IMR-90 (cell line): Measurements from ENCODE around the gene PLPP7. TPM values are rescaled to one million over a fixed set of nuclear protein-coding genes. Genes with fewer than 3 reads are reported as not detected.

Experiments used
- ATAC-seq: fragments of 200-7000 bp; cut with Tn5 transposase; 2 replicates; pipeline ENCODE4 v1.9.1; 2020; ENCODE audit warnings: low read depth, mild to moderate bottlenecking, moderate library complexity
- BruUV-seq: library from RNA; stranded (reverse); fragments of 400-500 nt; replicated peaks from 2 replicates; lab custom pipeline; 2021; lab: Mats Ljungman, UMichigan
- CTCF ChIA-PET: fragments of 300-600 bp; formaldehyde crosslinking; extraction: SDS; loops from one replicate; lab custom pipeline; 2021; ENCODE audit warnings: antibody characterized with exemption; lab: Yijun Ruan, JAX
- POLR2A ChIA-PET: fragments of 300-600 bp; sonication (Branson Sonifier 250); formaldehyde crosslinking; loops from one replicate; lab custom pipeline; 2022; ENCODE audit warnings: antibody characterized with exemption; ENCODE audit not compliant: unreplicated experiment; lab: Charles Lee
- DNase-seq: peaks from one replicate; pipeline ENCODE4 v3.0.0; 2013
- H2AFZ ChIP-seq: replicated peaks from 2 replicates; pipeline ENCODE3; 2013; ENCODE audit warnings: low read length, mild to moderate bottlenecking; ENCODE audit not compliant: poor library complexity
- H2AK5ac ChIP-seq: 2 replicates; pipeline ENCODE4 v1.6.1; 2013; ENCODE audit warnings: low read depth, low read length, inconsistent platforms
- H2AK9ac ChIP-seq: replicated peaks from 2 replicates; pipeline ENCODE3; 2013; ENCODE audit warnings: mild to moderate bottlenecking, low read depth, low read length, moderate library complexity; ENCODE audit not compliant: poor library complexity
- H2BK120ac ChIP-seq: 2 replicates; pipeline ENCODE4 v1.6.1; 2013; ENCODE audit warnings: low read depth, low read length, inconsistent platforms
- H2BK15ac ChIP-seq: 3 replicates; pipeline ENCODE4 v1.6.1; 2013; ENCODE audit warnings: low read depth, low read length, inconsistent platforms
- H2BK20ac ChIP-seq: 2 replicates; pipeline ENCODE4 v1.6.1; 2013; ENCODE audit warnings: low read depth, mild to moderate bottlenecking, inconsistent platforms, low read length, moderate library complexity
- H2BK5ac ChIP-seq: 2 replicates; pipeline ENCODE4 v1.6.1; 2013; ENCODE audit warnings: mild to moderate bottlenecking, low read depth, low read length, inconsistent platforms; ENCODE audit not compliant: poor library complexity, severe bottlenecking
- H3K14ac ChIP-seq: replicated peaks from 2 replicates; pipeline ENCODE4 v1.6.1; 2013; ENCODE audit warnings: low read depth, low read length, inconsistent platforms
- H3K18ac ChIP-seq: 2 replicates; pipeline ENCODE4 v1.6.1; 2013; ENCODE audit warnings: low read depth, low read length, control low read depth
- H3K23ac ChIP-seq: 2 replicates; pipeline ENCODE4 v1.6.1; 2013; ENCODE audit warnings: low read depth, low read length, inconsistent platforms
- H3K27ac ChIP-seq: 2 replicates; pipeline ENCODE4 v1.5.1; 2013; ENCODE audit warnings: mild to moderate bottlenecking, control low read depth, low read length; ENCODE audit not compliant: insufficient read depth
- H3K27me3 ChIP-seq: 2 replicates; pipeline ENCODE4 v1.6.1; 2013; ENCODE audit warnings: low read length; ENCODE audit not compliant: control insufficient read depth, insufficient read depth
- H3K36me3 ChIP-seq: 2 replicates; pipeline ENCODE4 v1.6.1; 2013; ENCODE audit warnings: low read length, mixed read lengths; ENCODE audit not compliant: control insufficient read depth, insufficient read depth
- H3K4ac ChIP-seq: 2 replicates; pipeline ENCODE4 v1.6.1; 2013; ENCODE audit warnings: low read depth, low read length, inconsistent platforms
- H3K4me1 ChIP-seq: 2 replicates; pipeline ENCODE4 v1.6.1; 2013; ENCODE audit warnings: low read length, mixed read lengths; ENCODE audit not compliant: control insufficient read depth, insufficient read depth
- H3K4me2 ChIP-seq: 2 replicates; pipeline ENCODE4 v1.6.1; 2013; ENCODE audit warnings: low read depth, mild to moderate bottlenecking, control low read depth, low read length, moderate library complexity
- H3K4me3 ChIP-seq: 2 replicates; pipeline ENCODE4 v1.5.1; 2013; ENCODE audit warnings: low read depth, mild to moderate bottlenecking, control low read depth, low read length, moderate library complexity; ENCODE audit not compliant: insufficient read depth
- H3K56ac ChIP-seq: 2 replicates; pipeline ENCODE4 v1.6.1; 2013; ENCODE audit warnings: low read length, inconsistent platforms; ENCODE audit not compliant: insufficient read depth; ENCODE audit errors: extremely low read depth
- H3K79me1 ChIP-seq, 2 experiments: 2 replicates each; pipeline ENCODE4 v1.6.1; 2013; ENCODE audit warnings: low read length in 2 of 2, inconsistent platforms in 1 of 2, low read depth in 1 of 2
- H3K9ac ChIP-seq: 2 replicates; pipeline ENCODE4 v1.6.1; 2013; ENCODE audit warnings: low read depth, low read length, control low read depth
- H3K9me1 ChIP-seq: 2 replicates; pipeline ENCODE4 v1.6.1; 2013; ENCODE audit warnings: low read length, inconsistent platforms; ENCODE audit not compliant: insufficient read depth
- H3K9me3 ChIP-seq: 2 replicates; pipeline ENCODE4 v1.6.1; 2013; ENCODE audit warnings: low read length; ENCODE audit not compliant: control insufficient read depth, insufficient read depth
- H4K20me1 ChIP-seq: 2 replicates; pipeline ENCODE4 v1.6.1; 2013; ENCODE audit warnings: low read length, inconsistent platforms; ENCODE audit not compliant: insufficient read depth
- H4K5ac ChIP-seq: 2 replicates; pipeline ENCODE4 v1.6.1; 2013; ENCODE audit warnings: mild to moderate bottlenecking, low read depth, low read length, control low read depth
- H4K8ac ChIP-seq, 2 experiments: 2 replicates each; pipeline ENCODE4 v1.6.1; 2013; ENCODE audit warnings: low read depth in 2 of 2, low read length in 2 of 2, control low read depth in 1 of 2, inconsistent platforms in 1 of 2
- H4K91ac ChIP-seq: 2 replicates; pipeline ENCODE4 v1.6.1; 2013; ENCODE audit warnings: low read depth, low read length, inconsistent platforms; ENCODE audit not compliant: insufficient read depth
- BHLHE40 ChIP-seq: fragments of 150-350 bp; IDR thresholded peaks from 2 replicates; pipeline ENCODE4 v1.6.1; 2016; ENCODE audit warnings: mild to moderate bottlenecking, low read depth, low read length
- CEBPB ChIP-seq: IDR thresholded peaks from 2 replicates; pipeline ENCODE4 v1.6.1; 2012; ENCODE audit warnings: low read depth, low read length, improper control_type of control experiment
- CHD1 ChIP-seq: IDR thresholded peaks from 2 replicates; pipeline ENCODE4 v1.6.1; 2012; ENCODE audit warnings: low read depth, low read length, improper control_type of control experiment
- FOS ChIP-seq: fragments of 150-350 bp; IDR thresholded peaks from 2 replicates; pipeline ENCODE4 v1.6.1; 2016; ENCODE audit warnings: low read depth, low read length
- MAFK ChIP-seq: IDR thresholded peaks from 2 replicates; pipeline ENCODE4 v1.6.1; 2012; ENCODE audit warnings: low read depth, low read length, improper control_type of control experiment
- MAZ ChIP-seq: IDR thresholded peaks from 2 replicates; pipeline ENCODE4 v1.6.1; 2012; ENCODE audit warnings: low read depth, mild to moderate bottlenecking, low read length, improper control_type of control experiment, moderate library complexity, borderline replicate concordance
- MXI1 ChIP-seq: IDR thresholded peaks from 2 replicates; pipeline ENCODE4 v1.6.1; 2012; ENCODE audit warnings: low read depth, mild to moderate bottlenecking, low read length, moderate library complexity, borderline replicate concordance
- NFE2L2 ChIP-seq: fragments of 150-350 bp; IDR thresholded peaks from 2 replicates; pipeline ENCODE4 v1.6.1; 2016; ENCODE audit warnings: low read depth, mild to moderate bottlenecking, low read length
- POLR2A ChIP-seq: IDR thresholded peaks from 2 replicates; pipeline ENCODE4 v1.6.1; 2012; ENCODE audit warnings: mild to moderate bottlenecking, low read depth, low read length
- RAD21 ChIP-seq: IDR thresholded peaks from 2 replicates; pipeline ENCODE4 v1.6.1; 2012; ENCODE audit warnings: low read length, improper control_type of control experiment
- RCOR1 ChIP-seq: IDR thresholded peaks from 2 replicates; pipeline ENCODE4 v1.6.1; 2012; ENCODE audit warnings: mild to moderate bottlenecking, low read length, improper control_type of control experiment; ENCODE audit not compliant: insufficient replicate concordance
- RFX5 ChIP-seq: IDR thresholded peaks from 2 replicates; pipeline ENCODE4 v1.8.0; 2012; ENCODE audit warnings: low read depth, mild to moderate bottlenecking, low read length, moderate library complexity
- SMC3 ChIP-seq: fragments of 150-350 bp; IDR thresholded peaks from 2 replicates; pipeline ENCODE4 v1.6.1; 2016; ENCODE audit warnings: low read depth, mild to moderate bottlenecking, antibody characterized with exemption, low read length, moderate library complexity
- WGBS, 2 experiments: methylation state at CpG; one replicate each; pipeline versions ENCODE4 v1.1.5 to v1.1.7; 2013; ENCODE audit warnings: missing lambda C conversion rate in 2 of 2; ENCODE audit not compliant: insufficient read length in 1 of 2; ENCODE audit errors: extremely low coverage in 2 of 2; 5-methylcytosine and 5-hydroxymethylcytosine counted together
- dilution Hi-C: fragments of 300-500 bp; cut with HindIII; formaldehyde crosslinking; loops from one replicate; pipeline ENCODE4 v1.14.3; 2018; ENCODE audit warnings: low sequenced_read_pairs; ENCODE audit not compliant: unreplicated experiment
- in situ Hi-C: fragments of 300-500 bp; cut with MboI; formaldehyde crosslinking; loops from 3 replicates; pipeline ENCODE4 v1.14.3; 2019; ENCODE audit warnings: low sequenced_read_pairs, inconsistent platforms, mixed read lengths
- intact Hi-C: fragments of 100-400 bp; cut with micrococcal nuclease; formaldehyde crosslinking; loops from 2 replicates; pipeline ENCODE4 v1.10.0; 2022
- polyA plus RNA-seq, 3 experiments: library from polyadenylated mRNA; depleted of rRNA; stranded (reverse); fragments of >200 nt; gene quantifications; 2 replicates each; pipeline ENCODE4 v1.2.3, GENCODE V29; 2012; ENCODE audit warnings: low replicate concordance in 1 of 3
- total RNA-seq: library from RNA; depleted of rRNA; stranded (reverse); fragments of >200 nt; gene quantifications from 2 replicates; pipeline ENCODE4 v1.2.3, GENCODE V29; 2012
- TF ChIP-seq, protein P1 (sequence below): fragments of 150-350 bp; IDR thresholded peaks from 2 replicates; pipeline ENCODE4 v1.6.1; 2017; ENCODE audit warnings: mild to moderate bottlenecking, antibody characterized with exemption, low read length, low read depth
- TF ChIP-seq, protein P2 (sequence below): conservative IDR thresholded peaks from 2 replicates; pipeline ENCODE4 v1.5.1; 2012; ENCODE audit warnings: mild to moderate bottlenecking, low read depth, low read length, improper control_type of control experiment
- TF ChIP-seq, protein P3 (sequence below): fragments of 150-350 bp; IDR thresholded peaks from 2 replicates; pipeline ENCODE4 v1.6.1; 2016; ENCODE audit warnings: low read depth, mild to moderate bottlenecking, low read length, moderate library complexity, borderline replicate concordance

PLPP7 gene
- total and polyA plus RNA-seq, 2 of the 4 experiments (the other 2 are of a cell fraction), result 0.54 to 1.2 TPM

DNA sequence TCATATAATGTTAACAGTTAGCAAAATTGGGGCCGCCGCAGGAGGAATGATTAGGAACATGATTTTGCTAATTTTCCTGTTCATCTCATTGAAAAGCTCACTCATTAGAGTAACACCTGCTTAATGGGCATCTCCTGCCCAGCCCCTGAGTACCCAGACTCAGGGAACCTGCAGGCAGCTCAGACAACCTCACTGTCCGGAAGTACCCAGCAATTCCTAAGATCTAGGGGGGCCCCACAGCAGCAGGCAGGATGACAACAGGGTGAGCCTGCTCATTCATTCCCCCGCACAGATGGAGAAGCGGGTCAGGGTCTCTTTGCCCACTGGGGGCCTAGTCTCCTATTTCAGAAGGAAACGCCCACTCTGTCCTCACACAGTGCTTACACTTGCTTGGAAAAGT is 25.8 kb upstream of the PLPP7 start:
- Histone ChIP-seq H3K79me1 (no peaks in the 10 kb centered on the region), H2AK9ac (no peak overlapping the region), H3K4me2 (no peak overlapping the region), H3K9me3 (no peaks in the 10 kb centered on the region), H2BK5ac (no peak overlapping the region), H3K4ac (no peak overlapping the region), H2AK5ac (no peak overlapping the region; the same call in 1 of the 2 replicates), H3K4me1 (no peaks in the 10 kb centered on the region), H3K18ac (no peak overlapping the region), H3K4me3 (no peak overlapping the region), H4K20me1 (no peaks in the 10 kb centered on the region), H3K36me3 (no peaks in the 10 kb centered on the region), H2AFZ (no peak overlapping the region), H3K9me1 (no peaks in the 10 kb centered on the region), H2BK120ac (no peak overlapping the region), H3K56ac (no peak overlapping the region), H3K27me3 (peaks cover 3% of the 10 kb centered on the region; the same call in 1 of the 2 replicates), H2BK15ac (no peak overlapping the region), H4K91ac (no peak overlapping the region), H4K5ac (no peak overlapping the region), H3K27ac (no peak overlapping the region), H4K8ac (no peak overlapping the region), H3K23ac (no peak overlapping the region), H2BK20ac (no peak overlapping the region), H3K14ac (no peak overlapping the region; the same call in 1 of the 2 replicates), H3K9ac (no peak overlapping the region)
- no peak for DNase-seq
- in situ Hi-C loops (no loop called here), intact Hi-C loops (no loop called here), dilution Hi-C loops (no loop called here)
- BruUV-seq, result no TSS peak
- POLR2A ChIA-PET, result no interaction called here
- ATAC-seq, result no peak
- WGBS, 2 experiments, result 92% methylated on average over 2 of the region's 6 CpGs; no CpG with 5 or more reads in 1 of the 2 experiments
- CTCF ChIA-PET, result interaction anchor here (0.6 kb wide), 1 partner anchor 24 kb away, joined by 3 read pairs; no protein-coding TSS in a partner anchor
- TF ChIP-seq BHLHE40 (no peak), CHD1 (no peak), SMC3 (no peak), POLR2A (no peak), RAD21 (no peak), MXI1 (no peak), NFE2L2 (no peak), RCOR1 (no peak), MAZ (no peak), CEBPB (no peak), MAFK (no peak), FOS (no peak), RFX5 (no peak)
- TF ChIP-seq, protein P1, sequence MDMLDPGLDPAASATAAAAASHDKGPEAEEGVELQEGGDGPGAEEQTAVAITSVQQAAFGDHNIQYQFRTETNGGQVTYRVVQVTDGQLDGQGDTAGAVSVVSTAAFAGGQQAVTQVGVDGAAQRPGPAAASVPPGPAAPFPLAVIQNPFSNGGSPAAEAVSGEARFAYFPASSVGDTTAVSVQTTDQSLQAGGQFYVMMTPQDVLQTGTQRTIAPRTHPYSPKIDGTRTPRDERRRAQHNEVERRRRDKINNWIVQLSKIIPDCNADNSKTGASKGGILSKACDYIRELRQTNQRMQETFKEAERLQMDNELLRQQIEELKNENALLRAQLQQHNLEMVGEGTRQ, result no peak
- TF ChIP-seq, protein P2, sequence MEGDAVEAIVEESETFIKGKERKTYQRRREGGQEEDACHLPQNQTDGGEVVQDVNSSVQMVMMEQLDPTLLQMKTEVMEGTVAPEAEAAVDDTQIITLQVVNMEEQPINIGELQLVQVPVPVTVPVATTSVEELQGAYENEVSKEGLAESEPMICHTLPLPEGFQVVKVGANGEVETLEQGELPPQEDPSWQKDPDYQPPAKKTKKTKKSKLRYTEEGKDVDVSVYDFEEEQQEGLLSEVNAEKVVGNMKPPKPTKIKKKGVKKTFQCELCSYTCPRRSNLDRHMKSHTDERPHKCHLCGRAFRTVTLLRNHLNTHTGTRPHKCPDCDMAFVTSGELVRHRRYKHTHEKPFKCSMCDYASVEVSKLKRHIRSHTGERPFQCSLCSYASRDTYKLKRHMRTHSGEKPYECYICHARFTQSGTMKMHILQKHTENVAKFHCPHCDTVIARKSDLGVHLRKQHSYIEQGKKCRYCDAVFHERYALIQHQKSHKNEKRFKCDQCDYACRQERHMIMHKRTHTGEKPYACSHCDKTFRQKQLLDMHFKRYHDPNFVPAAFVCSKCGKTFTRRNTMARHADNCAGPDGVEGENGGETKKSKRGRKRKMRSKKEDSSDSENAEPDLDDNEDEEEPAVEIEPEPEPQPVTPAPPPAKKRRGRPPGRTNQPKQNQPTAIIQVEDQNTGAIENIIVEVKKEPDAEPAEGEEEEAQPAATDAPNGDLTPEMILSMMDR, result no peak
- TF ChIP-seq, protein P3, sequence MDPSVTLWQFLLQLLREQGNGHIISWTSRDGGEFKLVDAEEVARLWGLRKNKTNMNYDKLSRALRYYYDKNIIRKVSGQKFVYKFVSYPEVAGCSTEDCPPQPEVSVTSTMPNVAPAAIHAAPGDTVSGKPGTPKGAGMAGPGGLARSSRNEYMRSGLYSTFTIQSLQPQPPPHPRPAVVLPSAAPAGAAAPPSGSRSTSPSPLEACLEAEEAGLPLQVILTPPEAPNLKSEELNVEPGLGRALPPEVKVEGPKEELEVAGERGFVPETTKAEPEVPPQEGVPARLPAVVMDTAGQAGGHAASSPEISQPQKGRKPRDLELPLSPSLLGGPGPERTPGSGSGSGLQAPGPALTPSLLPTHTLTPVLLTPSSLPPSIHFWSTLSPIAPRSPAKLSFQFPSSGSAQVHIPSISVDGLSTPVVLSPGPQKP, result no peak
